ENCODE results near the gene PIK3CD.

PIK3CD gene

GRCh38 chr1:9631613-9632012 lies 19.9 kb upstream of the PIK3CD start:
- no peaks in the 10 kb centered on the region for H4K20me1 ChIP-seq (ENCODE audit: insufficient read depth, low read length)
- peaks cover 45% of the 10 kb centered on the region for H3K4me1 ChIP-seq (ENCODE audit: insufficient read depth, low read length, severe bottlenecking)
- H3F3A ChIP-seq (ENCODE audit: insufficient read depth, low read length): no peaks in the 10 kb centered on the region
- H3K79me2 ChIP-seq (ENCODE audit: insufficient read depth, low read length): no peaks in the 10 kb centered on the region
- no peaks in the 10 kb centered on the region; the same call in 1 of the 2 replicates for H3K9me3 ChIP-seq (ENCODE audit: low read length)
- H3K4me2 ChIP-seq (ENCODE audit: low read length): no peak overlapping the region
- TF ChIP-seq CTCF (IDR thresholded peaks at IDR 0.05; ENCODE audit: low read length): no peak
- no peak for TF ChIP-seq EZH2 (IDR thresholded peaks at IDR 0.05; ENCODE audit: borderline replicate concordance, low read length)
- no peak overlapping the region for H3K4me3 ChIP-seq (ENCODE audit: low read depth, low read length, poor library complexity, severe bottlenecking)
- H3K9me2 ChIP-seq (ENCODE audit: low read depth, low read length): no peaks in the 10 kb centered on the region
- H3K27ac ChIP-seq (ENCODE audit: low read depth, low read length, poor library complexity, severe bottlenecking): no peak overlapping the region
- no peak overlapping the region for H3K9ac ChIP-seq (ENCODE audit: low read length)
- no peaks in the 10 kb centered on the region for H3K27me3 ChIP-seq (ENCODE audit: insufficient read depth, low read length)
- H3K36me3 ChIP-seq (ENCODE audit: insufficient read depth, low read length): no peaks in the 10 kb centered on the region
- no peak overlapping the region for H2AFZ ChIP-seq (ENCODE audit: low read length)

GRCh38 chr1:9633493-9633892 lies 18.0 kb upstream of the PIK3CD start:
- Histone ChIP-seq H4K20me1 (ENCODE audit: insufficient read depth, low read length) (no peaks in the 10 kb centered on the region), H3K9me3 (ENCODE audit: low read length) (no peaks in the 10 kb centered on the region; the same call in 1 of the 2 replicates), H3K27ac (ENCODE audit: low read depth, low read length, poor library complexity, severe bottlenecking) (no peak overlapping the region), H3K4me1 (ENCODE audit: insufficient read depth, low read length, severe bottlenecking) (peaks cover 26% of the 10 kb centered on the region), H3K4me3 (ENCODE audit: low read depth, low read length, poor library complexity, severe bottlenecking) (no peak overlapping the region), H3K4me2 (ENCODE audit: low read length) (no peak overlapping the region), H3F3A (ENCODE audit: insufficient read depth, low read length) (no peaks in the 10 kb centered on the region), H3K27me3 (ENCODE audit: insufficient read depth, low read length) (no peaks in the 10 kb centered on the region), H3K9me2 (ENCODE audit: low read depth, low read length) (no peaks in the 10 kb centered on the region), H3K79me2 (ENCODE audit: insufficient read depth, low read length) (no peaks in the 10 kb centered on the region), H2AFZ (ENCODE audit: low read length) (no peak overlapping the region), H3K9ac (ENCODE audit: low read length) (no peak overlapping the region), H3K36me3 (ENCODE audit: insufficient read depth, low read length) (no peaks in the 10 kb centered on the region; the same call in 1 of the 2 replicates)
- TF ChIP-seq EZH2 (IDR thresholded peaks at IDR 0.05; ENCODE audit: borderline replicate concordance, low read length): no peak
- TF ChIP-seq CTCF (IDR thresholded peaks at IDR 0.05; ENCODE audit: low read length): no peak

GRCh38 chr1:9634582-9634981 lies 16.9 kb upstream of the PIK3CD start:
- H3K27ac ChIP-seq (ENCODE audit: low read depth, low read length, poor library complexity, severe bottlenecking): no peak overlapping the region
- no peak for TF ChIP-seq EZH2 (IDR thresholded peaks at IDR 0.05; ENCODE audit: borderline replicate concordance, low read length)
- no peak for TF ChIP-seq CTCF (IDR thresholded peaks at IDR 0.05; ENCODE audit: low read length)
- H3K4me3 ChIP-seq (ENCODE audit: low read depth, low read length, poor library complexity, severe bottlenecking): no peak overlapping the region
- no peaks in the 10 kb centered on the region for H3K9me2 ChIP-seq (ENCODE audit: low read depth, low read length)
- H3K4me1 ChIP-seq (ENCODE audit: insufficient read depth, low read length, severe bottlenecking): peaks cover 16% of the 10 kb centered on the region
- H3K9me3 ChIP-seq (ENCODE audit: low read length): no peaks in the 10 kb centered on the region; the same call in 1 of the 2 replicates
- no peaks in the 10 kb centered on the region for H3K27me3 ChIP-seq (ENCODE audit: insufficient read depth, low read length)
- no peaks in the 10 kb centered on the region for H4K20me1 ChIP-seq (ENCODE audit: insufficient read depth, low read length)
- no peaks in the 10 kb centered on the region for H3F3A ChIP-seq (ENCODE audit: insufficient read depth, low read length)
- no peaks in the 10 kb centered on the region for H3K79me2 ChIP-seq (ENCODE audit: insufficient read depth, low read length)
- H3K36me3 ChIP-seq (ENCODE audit: insufficient read depth, low read length): no peaks in the 10 kb centered on the region; the same call in 1 of the 2 replicates
- H3K4me2 ChIP-seq (ENCODE audit: low read length): no peak overlapping the region
- H2AFZ ChIP-seq (ENCODE audit: low read length): no peak overlapping the region
- H3K9ac ChIP-seq (ENCODE audit: low read length): no peak overlapping the region

All from OCI-LY1 (cell line).